Right atrium auricular region (tissue), 2 donors: ENCODE measurements around the gene CACHD1. TPM values are rescaled to one million over a fixed set of nuclear protein-coding genes. Genes with fewer than 3 reads are reported as not detected.
"Not testable (repeated sequence)": the region's sequence is repeated elsewhere in the genome, so short reads cannot be mapped to it uniquely, and the experiment has no call there.

ENCODE experiments used
- DNase-seq: peaks from one replicate; pipeline ENCODE4 v3.0.0-alpha.2; 2019; ENCODE audit warnings: low spot score
- H3K27ac ChIP-seq, 2 donors: fragments of 200-600 bp; sonication (generic); 1 replicate in 1 of 2; 2 replicates in 1 of 2; pipeline ENCODE4 v1.5.1; 2016 to 2019
- H3K27me3 ChIP-seq, 2 donors: fragments of 200-600 bp; sonication (generic); one replicate each; pipeline versions ENCODE4 v1.5.1 to v1.6.0; 2017 to 2019
- H3K36me3 ChIP-seq: fragments of 200-600 bp; sonication (generic); one replicate; pipeline ENCODE4 v1.5.1; 2016
- H3K4me1 ChIP-seq, 2 donors: fragments of 200-600 bp; sonication (generic); one replicate each; pipeline versions ENCODE4 v1.5.1 to v1.6.0; 2017 to 2019
- H3K4me3 ChIP-seq, 2 donors: fragments of 200-600 bp; sonication (generic); 1 replicate in 1 of 2; 2 replicates in 1 of 2; pipeline ENCODE4 v1.5.1; 2017 to 2019; ENCODE audit warnings: mild to moderate bottlenecking in 1 of 2, moderate library complexity in 1 of 2
- H3K9me3 ChIP-seq, 2 donors: fragments of 200-600 bp; sonication (generic); one replicate each; pipeline ENCODE4 v1.5.1; 2019
- total RNA-seq, 2 donors: library from RNA; depleted of rRNA; stranded (reverse); fragments of >200 nt; gene quantifications; one replicate each; pipeline ENCODE4 v1.1.0, GENCODE V29; 2016
- TF ChIP-seq, protein P1 (sequence below), 2 donors: fragments of 200-600 bp; sonication (generic); IDR thresholded peaks; one replicate each; pipeline ENCODE4 v1.5.1; 2019; ENCODE audit warnings: antibody characterized with exemption in 2 of 2

CACHD1 gene
- total RNA-seq, 2 donors from 2014 or later, result 3.1 to 8.5 TPM

DNA sequence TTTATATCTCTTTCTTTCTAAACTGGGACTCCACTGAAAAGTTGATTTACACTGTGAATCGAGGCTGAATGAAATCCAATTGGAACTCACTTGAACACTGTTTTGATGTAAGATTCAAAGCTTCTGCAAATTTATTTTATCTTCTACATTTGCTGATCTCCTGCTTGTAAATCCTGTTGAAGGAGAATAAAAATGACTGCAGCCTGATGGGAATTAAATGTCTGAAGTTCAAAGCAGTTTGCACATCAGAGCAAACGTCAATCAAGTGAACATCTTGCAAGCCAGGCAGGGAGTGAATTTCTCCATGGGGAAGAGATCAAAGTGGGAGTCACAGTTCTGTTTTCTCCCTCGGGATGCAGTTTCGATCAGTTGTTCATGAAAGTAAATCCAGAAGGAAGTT lies 127.2 kb downstream of the CACHD1 start:
- Histone ChIP-seq H3K4me1 (no peaks in the 10 kb centered on the region), H3K27ac (no peak overlapping the region)
- TF ChIP-seq, protein P1, sequence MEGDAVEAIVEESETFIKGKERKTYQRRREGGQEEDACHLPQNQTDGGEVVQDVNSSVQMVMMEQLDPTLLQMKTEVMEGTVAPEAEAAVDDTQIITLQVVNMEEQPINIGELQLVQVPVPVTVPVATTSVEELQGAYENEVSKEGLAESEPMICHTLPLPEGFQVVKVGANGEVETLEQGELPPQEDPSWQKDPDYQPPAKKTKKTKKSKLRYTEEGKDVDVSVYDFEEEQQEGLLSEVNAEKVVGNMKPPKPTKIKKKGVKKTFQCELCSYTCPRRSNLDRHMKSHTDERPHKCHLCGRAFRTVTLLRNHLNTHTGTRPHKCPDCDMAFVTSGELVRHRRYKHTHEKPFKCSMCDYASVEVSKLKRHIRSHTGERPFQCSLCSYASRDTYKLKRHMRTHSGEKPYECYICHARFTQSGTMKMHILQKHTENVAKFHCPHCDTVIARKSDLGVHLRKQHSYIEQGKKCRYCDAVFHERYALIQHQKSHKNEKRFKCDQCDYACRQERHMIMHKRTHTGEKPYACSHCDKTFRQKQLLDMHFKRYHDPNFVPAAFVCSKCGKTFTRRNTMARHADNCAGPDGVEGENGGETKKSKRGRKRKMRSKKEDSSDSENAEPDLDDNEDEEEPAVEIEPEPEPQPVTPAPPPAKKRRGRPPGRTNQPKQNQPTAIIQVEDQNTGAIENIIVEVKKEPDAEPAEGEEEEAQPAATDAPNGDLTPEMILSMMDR (IDR thresholded peaks at IDR 0.05), result no peak

DNA sequence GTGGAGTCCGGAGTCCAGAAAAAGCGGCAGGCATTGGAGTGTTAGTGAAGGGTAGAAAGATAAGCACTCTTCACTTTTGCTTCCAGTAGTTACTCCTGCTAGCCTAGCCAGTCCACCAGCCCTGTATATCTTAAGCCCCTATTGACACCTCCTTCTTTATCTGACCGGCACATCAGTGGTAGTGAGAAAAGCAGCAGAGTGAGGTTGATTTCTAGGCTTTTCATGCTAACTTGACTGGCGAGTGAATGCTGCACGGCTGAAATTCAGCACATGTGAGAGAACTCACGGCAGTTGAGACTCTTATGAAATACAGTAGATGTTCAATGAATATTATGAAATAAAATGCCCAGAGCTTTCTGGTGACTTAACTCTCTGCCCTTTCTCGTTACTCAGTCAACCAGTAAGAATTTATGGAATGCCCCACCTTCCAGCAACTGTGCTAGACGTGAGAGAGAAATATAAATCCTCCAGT lies 128.2 kb downstream of the CACHD1 start:
- no peaks in the 10 kb centered on the region for H3K36me3 ChIP-seq
- H3K27me3 ChIP-seq, result no peaks in the 10 kb centered on the region
- TF ChIP-seq, protein P1 (IDR thresholded peaks at IDR 0.05), result no peak
- DNase-seq, result no peak
- no peak overlapping the region for H3K4me3 ChIP-seq
- H3K27ac ChIP-seq, result no peak overlapping the region
- no peaks in the 10 kb centered on the region for H3K4me1 ChIP-seq
- H3K9me3 ChIP-seq, result no peaks in the 10 kb centered on the region

More for the DNA sequence above, 127.2 kb downstream of the CACHD1 start:
- H3K4me3 ChIP-seq, result no peak overlapping the region
- no peaks in the 10 kb centered on the region for H3K9me3 ChIP-seq
- H3K36me3 ChIP-seq, result no peaks in the 10 kb centered on the region
- no peaks in the 10 kb centered on the region for H3K27me3 ChIP-seq
- DNase-seq, result no peak

DNA sequence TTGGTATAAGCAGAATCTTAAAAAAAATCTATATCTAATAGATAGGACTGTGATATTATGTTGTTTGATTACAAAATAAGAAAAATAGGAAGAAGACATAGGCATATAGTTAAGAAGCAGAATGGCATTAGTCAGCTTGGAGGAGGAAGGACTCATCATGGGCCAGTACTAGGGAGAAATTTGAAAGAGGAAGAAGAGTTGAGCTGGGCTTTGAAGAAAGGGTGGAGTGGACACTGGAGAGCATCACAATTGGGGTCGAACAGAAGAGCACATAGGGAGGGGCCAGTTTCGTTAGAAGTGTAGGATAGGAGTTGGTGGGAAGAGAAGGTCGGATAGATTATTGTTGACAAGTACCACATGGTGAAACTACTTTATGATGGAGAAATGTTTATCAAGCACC lies 129.3 kb downstream of the CACHD1 start:
- DNase-seq, result no peak
- Histone ChIP-seq H3K36me3 (no peaks in the 10 kb centered on the region), H3K9me3 (no peaks in the 10 kb centered on the region), H3K27me3 (no peaks in the 10 kb centered on the region), H3K4me1 (no peaks in the 10 kb centered on the region), H3K27ac (no peak overlapping the region), H3K4me3 (no peak overlapping the region)
- TF ChIP-seq, protein P1 (IDR thresholded peaks at IDR 0.05), result no peak

DNA sequence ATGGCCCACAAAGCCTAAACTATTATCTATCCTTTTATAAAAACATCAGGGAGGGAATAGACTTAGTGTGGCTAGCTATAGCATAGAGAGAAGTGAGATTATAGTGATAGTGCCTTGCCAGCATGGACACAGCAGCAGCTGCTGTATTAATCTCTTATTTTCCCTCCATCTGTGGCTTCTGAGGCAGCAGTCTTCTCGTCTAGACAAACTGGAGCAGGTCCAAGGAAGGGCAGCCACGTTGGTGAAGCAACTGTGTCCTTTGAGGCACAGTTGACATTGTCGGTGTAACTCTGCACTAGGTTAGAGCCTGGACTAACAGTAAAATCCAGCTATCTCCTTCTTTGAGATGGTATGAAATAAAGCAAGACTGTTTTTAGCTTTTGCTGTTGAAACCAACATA lies 131.3 kb downstream of the CACHD1 start:
- TF ChIP-seq, protein P1 (IDR thresholded peaks at IDR 0.05), result no peak
- H3K9me3 ChIP-seq, result no peaks in the 10 kb centered on the region
- no peak overlapping the region for H3K27ac ChIP-seq
- H3K27me3 ChIP-seq, result no peaks in the 10 kb centered on the region
- no peak overlapping the region for H3K4me3 ChIP-seq
- no peaks in the 10 kb centered on the region for H3K36me3 ChIP-seq
- DNase-seq, result no peak
- no peaks in the 10 kb centered on the region for H3K4me1 ChIP-seq

DNA sequence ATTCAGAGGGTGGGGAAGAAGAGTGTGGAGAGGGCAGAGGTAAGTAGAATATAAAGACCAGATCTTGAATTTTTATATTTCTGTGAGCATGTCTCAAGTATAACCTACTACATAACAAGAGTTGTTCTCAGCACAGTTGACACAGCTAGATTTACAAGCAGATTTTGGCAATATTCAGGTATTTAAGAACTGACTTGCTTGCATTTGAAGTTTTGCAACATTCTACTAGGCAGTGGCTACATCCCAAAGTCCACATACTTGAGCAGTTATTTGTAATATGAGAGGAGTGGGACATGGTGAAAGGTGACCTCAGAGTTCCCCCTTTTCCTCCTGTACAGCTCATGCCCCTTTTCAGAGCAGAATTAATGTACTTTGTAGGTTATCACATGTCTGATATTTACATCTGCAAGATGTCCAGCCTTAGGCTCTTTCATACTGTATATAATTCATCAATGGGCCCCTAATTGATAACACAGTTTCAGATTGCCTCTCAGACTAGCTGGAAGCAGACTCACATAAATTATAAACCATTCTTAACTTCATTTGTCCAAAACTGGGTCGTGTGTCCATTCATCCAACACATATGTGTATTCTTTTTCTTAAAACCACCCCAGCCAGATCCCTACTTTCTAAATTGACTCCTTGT lies 138.2 kb downstream of the CACHD1 start:
- TF ChIP-seq, protein P1 (IDR thresholded peaks at IDR 0.05), result no peak
- no peak overlapping the region for H3K4me3 ChIP-seq
- H3K4me1 ChIP-seq, result no peaks in the 10 kb centered on the region
- no peak for DNase-seq
- H3K27ac ChIP-seq, result no peak overlapping the region
- H3K27me3 ChIP-seq, result no peaks in the 10 kb centered on the region
- H3K9me3 ChIP-seq, result no peaks in the 10 kb centered on the region
- no peaks in the 10 kb centered on the region for H3K36me3 ChIP-seq

DNA sequence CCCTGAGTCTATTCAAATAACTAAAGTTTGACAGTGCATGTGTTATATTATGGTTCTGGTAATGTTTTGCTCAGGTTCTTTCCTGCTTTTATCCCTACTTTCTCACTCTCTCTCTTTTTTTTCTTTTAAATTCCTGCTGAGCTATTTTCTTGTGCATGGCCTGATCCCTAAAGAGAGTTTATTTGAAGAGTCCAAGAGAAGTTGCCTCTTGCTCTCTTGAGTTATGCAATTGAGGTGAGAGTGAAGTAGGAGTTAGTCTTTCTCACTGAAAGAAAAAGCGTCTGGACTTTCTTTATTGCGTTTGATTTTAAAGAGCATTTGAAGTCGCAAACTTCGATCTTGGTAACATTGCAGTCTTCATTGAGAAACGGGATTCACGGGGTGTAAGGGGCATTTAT lies 138.7 kb downstream of the CACHD1 start:
- H3K36me3 ChIP-seq, result no peaks in the 10 kb centered on the region
- no peak overlapping the region for H3K27ac ChIP-seq
- H3K4me3 ChIP-seq, result no peak overlapping the region
- no peaks in the 10 kb centered on the region for H3K4me1 ChIP-seq
- H3K9me3 ChIP-seq, result no peaks in the 10 kb centered on the region
- TF ChIP-seq, protein P1 (IDR thresholded peaks at IDR 0.05), result no peak
- no peak for DNase-seq
- H3K27me3 ChIP-seq, result no peaks in the 10 kb centered on the region

DNA sequence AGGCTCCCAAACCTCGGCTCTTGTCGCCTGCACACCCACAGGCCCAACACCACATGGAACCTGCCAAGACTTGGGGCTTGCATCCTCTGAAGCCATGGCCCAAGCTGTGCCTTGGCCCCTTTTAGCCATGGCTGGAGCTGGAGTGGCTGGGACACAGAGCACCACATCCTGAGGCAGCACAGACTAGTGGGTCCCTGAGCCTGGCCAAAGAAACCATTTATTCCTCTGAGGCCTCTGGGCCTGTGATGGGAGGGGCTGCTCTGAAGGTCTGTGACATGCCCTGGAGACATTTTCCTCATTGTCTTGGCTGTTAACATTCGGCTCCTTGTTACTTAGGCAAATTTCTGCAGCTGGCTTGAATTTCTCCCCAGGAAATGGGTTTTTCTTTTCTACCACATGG lies 141.0 kb downstream of the CACHD1 start:
- not testable (repeated sequence) for H3K9me3 ChIP-seq, DNase-seq, H3K36me3 ChIP-seq, H3K4me3 ChIP-seq, H3K27me3 ChIP-seq, H3K27ac ChIP-seq, H3K4me1 ChIP-seq
